Astrocyte of the cerebellum (primary cell): ENCODE measurements around the gene CRKL.

ENCODE experiments used
- DNase-seq: peaks from one replicate; pipeline ENCODE4 v3.0.0-alpha.2; 2011; ENCODE audit warnings: low read depth
- H3K4me3 ChIP-seq: 2 replicates; pipeline ENCODE4 v1.5.1; 2011; ENCODE audit warnings: mild to moderate bottlenecking, low read depth, low read length, moderate library complexity
- in situ Hi-C: cut with HindIII; loops from 2 replicates; pipeline ENCODE4 v1.10.0; 2017; ENCODE audit warnings: low sequenced_read_pairs
- TF ChIP-seq, protein P1 (sequence below): IDR thresholded peaks from 2 replicates; pipeline ENCODE4 v1.5.1; 2012; ENCODE audit warnings: low read length, low read depth, moderate library complexity, mild to moderate bottlenecking; ENCODE audit errors: missing control alignments

The CRKL gene

DNA sequence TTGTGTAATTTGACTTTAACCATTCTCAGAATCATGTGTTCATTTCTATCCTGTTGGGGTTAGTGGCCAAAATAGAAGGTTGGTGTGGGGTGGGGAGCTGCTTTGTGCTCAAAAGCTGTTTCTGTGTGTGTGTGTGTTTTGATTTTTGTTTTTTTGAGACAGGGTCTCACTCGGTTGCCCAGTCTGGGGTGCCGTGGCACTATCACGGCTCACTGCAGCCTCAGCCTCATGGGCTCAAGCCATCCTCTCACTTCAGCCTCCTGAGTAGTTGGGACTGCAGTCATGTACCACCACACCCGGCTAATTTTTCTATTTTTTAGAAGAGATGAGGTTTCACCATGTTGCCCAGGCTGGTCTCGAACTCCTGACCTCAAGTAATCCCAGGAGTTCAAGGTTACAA lies 31.8 kb downstream of the CRKL start:
- in situ Hi-C loops: no loop called here

DNA sequence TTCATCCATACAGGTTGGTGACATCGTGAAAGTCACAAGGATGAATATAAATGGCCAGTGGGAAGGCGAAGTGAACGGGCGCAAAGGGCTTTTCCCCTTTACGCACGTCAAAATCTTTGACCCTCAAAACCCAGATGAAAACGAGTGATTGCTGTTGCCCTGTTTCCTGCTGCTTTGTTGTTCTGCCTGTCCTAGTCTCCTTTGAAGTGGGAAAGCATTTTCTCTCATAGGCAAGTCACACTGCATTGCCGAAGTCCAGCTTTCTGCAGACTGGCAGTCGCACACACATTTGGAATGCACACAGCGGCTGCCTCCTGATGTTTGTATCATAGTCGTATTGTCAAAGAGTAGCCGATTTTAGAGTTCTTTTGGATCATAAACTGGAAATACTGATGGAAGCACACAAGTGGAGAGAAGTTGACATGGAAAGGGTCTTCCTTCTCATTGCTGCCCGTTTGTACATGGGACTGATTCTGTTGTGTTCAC lies 32.5 kb downstream of the CRKL start:
- in situ Hi-C loops: no loop called here
- no peak for DNase-seq
- TF ChIP-seq, protein P1, sequence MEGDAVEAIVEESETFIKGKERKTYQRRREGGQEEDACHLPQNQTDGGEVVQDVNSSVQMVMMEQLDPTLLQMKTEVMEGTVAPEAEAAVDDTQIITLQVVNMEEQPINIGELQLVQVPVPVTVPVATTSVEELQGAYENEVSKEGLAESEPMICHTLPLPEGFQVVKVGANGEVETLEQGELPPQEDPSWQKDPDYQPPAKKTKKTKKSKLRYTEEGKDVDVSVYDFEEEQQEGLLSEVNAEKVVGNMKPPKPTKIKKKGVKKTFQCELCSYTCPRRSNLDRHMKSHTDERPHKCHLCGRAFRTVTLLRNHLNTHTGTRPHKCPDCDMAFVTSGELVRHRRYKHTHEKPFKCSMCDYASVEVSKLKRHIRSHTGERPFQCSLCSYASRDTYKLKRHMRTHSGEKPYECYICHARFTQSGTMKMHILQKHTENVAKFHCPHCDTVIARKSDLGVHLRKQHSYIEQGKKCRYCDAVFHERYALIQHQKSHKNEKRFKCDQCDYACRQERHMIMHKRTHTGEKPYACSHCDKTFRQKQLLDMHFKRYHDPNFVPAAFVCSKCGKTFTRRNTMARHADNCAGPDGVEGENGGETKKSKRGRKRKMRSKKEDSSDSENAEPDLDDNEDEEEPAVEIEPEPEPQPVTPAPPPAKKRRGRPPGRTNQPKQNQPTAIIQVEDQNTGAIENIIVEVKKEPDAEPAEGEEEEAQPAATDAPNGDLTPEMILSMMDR: no peak
- H3K4me3 ChIP-seq: no peak overlapping the region

More for the DNA sequence above, 31.8 kb downstream of the CRKL start:
- TF ChIP-seq, protein P1: no peak
- H3K4me3 ChIP-seq: no peak overlapping the region
- no peak for DNase-seq

DNA sequence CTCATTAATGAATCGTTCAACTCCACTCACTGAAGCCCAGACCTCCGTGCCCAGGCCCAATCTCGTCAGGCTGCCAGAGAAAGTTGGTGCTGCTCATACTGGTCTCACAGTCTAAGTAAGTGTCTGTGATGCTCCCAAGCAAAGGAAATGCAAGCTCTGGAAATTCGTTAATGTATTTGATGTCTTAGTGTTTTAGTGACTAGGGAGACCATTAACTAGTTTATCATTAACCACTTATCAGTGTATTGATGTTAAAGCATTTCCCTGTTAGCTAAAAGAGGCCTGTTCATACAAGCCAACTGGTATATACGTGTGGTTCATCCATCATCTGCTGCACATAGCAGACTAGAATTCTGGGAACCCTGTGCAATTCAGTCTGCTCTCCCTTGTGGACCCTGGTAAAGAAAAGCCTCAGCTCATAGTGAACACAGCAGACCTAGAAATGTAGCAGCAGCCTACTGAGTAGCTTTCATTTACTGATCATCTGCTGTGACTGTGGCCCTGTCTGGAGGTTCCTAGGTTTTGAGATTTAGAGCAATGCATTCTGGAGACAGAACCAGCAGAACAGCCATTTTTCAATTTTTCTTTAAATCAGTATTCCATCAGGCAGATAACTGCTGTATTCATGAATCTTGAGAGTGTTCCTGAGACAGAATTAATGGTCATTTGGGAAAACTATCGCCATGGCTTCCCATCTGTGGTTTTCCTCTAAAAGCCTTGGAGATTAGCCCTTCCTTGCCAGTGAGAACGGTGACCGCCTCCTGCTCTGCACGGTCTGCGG lies 34.1 kb downstream of the CRKL start:
- no peak overlapping the region for H3K4me3 ChIP-seq

GRCh38 chr22:20951932-20952380 lies 34.7 kb downstream of the CRKL start:
- H3K4me3 ChIP-seq: no peak overlapping the region
- no peak for DNase-seq
- TF ChIP-seq, protein P1: no peak
- in situ Hi-C loops: no loop called here

More for the DNA sequence above, 34.1 kb downstream of the CRKL start:
- TF ChIP-seq, protein P1: no peak
- DNase-seq: no peak
- in situ Hi-C loops: no loop called here

GRCh38 chr22:20952544-20953341 lies 35.5 kb downstream of the CRKL start:
- H3K4me3 ChIP-seq: no peak overlapping the region
- DNase-seq: no peak
- TF ChIP-seq, protein P1: no peak
- in situ Hi-C loops: no loop called here

GRCh38 chr22:20953342-20953608 lies 36.1 kb downstream of the CRKL start:
- in situ Hi-C loops: no loop called here
- TF ChIP-seq, protein P1: no peak
- DNase-seq: no peak
- H3K4me3 ChIP-seq: no peak overlapping the region
